Lower lobe of right lung (tissue), 1 donor: ENCODE data around the gene ZNF439. TPM values are rescaled to one million over a fixed set of nuclear protein-coding genes. Genes with fewer than 3 reads are reported as not detected.

Source experiments
- total RNA-seq: library from RNA; stranded (reverse); fragmentation: NEBNext Ultra II Directional; extraction: Animal tissue kit (Norgen Biotek cat#: 25700); gene quantifications from one replicate; pipeline ENCODE4 v1.2.1, GENCODE V29; 2021
- donor health status: DM: no; HTN: yes; CAD: no; lungs with severe emphysema.

ZNF439 gene
- total RNA-seq, 1 donor from 2014 or later, result 11.2 TPM

Other genes with a start within 250 kb of the ZNF439 start
- gene ZNF823, start 109.8 kb upstream of the ZNF439 start, total RNA-seq, result 5.6 TPM
- 5.8 TPM for gene ZNF441, start 81.7 kb upstream of the ZNF439 start, total RNA-seq
- 2.3 TPM for gene ZNF491, start 50.2 kb upstream of the ZNF439 start, total RNA-seq
- gene ZNF440, start 34.5 kb upstream of the ZNF439 start, total RNA-seq, result 21.7 TPM
- gene ZNF69, start 39.1 kb downstream of the ZNF439 start, total RNA-seq, result 12.2 TPM
- 13.4 TPM for gene ZNF700, start 76.4 kb downstream of the ZNF439 start, total RNA-seq
- 5.2 TPM for gene ZNF763, start 116.3 kb downstream of the ZNF439 start, total RNA-seq
- 5.1 TPM for gene ZNF433, start 187.0 kb downstream of the ZNF439 start, total RNA-seq
- gene ZNF878, start 204.2 kb downstream of the ZNF439 start, total RNA-seq, result 0.35 TPM
- gene ZNF844, start 216.0 kb downstream of the ZNF439 start, total RNA-seq, result 11.7 TPM